Neutrophil (primary cell): ENCODE results near the gene TXNL4A.

Experiments
- H3K27ac ChIP-seq: fragments of 200-600 bp; sonication (generic); 2 replicates; pipeline ENCODE4 v1.5.1; 2016; ENCODE audit warnings: mild to moderate bottlenecking, moderate library complexity
- H3K27me3 ChIP-seq: fragments of 200-600 bp; sonication (generic); 2 replicates; pipeline ENCODE4 v1.6.0; 2016; ENCODE audit warnings: mild to moderate bottlenecking
- H3K36me3 ChIP-seq: fragments of 200-600 bp; sonication (generic); 2 replicates; pipeline ENCODE4 v1.5.1; 2017
- H3K4me1 ChIP-seq, 2 experiments: fragments of 200-600 bp in 1 of 2; sonication (generic) in 1 of 2; 1 replicate in 1 of 2; 2 replicates in 1 of 2; pipeline versions ENCODE4 v1.5.1 to v1.6.1; 2013 to 2016; ENCODE audit warnings: low read depth in 1 of 2, low read length in 1 of 2, mild to moderate bottlenecking in 1 of 2, moderate library complexity in 1 of 2; ENCODE audit not compliant: control insufficient read depth in 1 of 2, insufficient read depth in 1 of 2
- H3K4me3 ChIP-seq, 2 experiments: fragments of 200-600 bp in 1 of 2; sonication (generic) in 1 of 2; 1 replicate in 1 of 2; 2 replicates in 1 of 2; pipeline ENCODE4 v1.5.1; 2013 to 2016; ENCODE audit warnings: low read depth in 1 of 2, low read length in 1 of 2, mild to moderate bottlenecking in 1 of 2, moderate library complexity in 1 of 2
- H3K9me3 ChIP-seq: fragments of 200-600 bp; sonication (generic); 2 replicates; pipeline ENCODE4 v1.5.1; 2016
- TF ChIP-seq, protein P1 (sequence below): fragments of 200-600 bp; sonication (generic); IDR thresholded peaks from 2 replicates; pipeline ENCODE4 v1.5.1; 2016; ENCODE audit warnings: antibody characterized with exemption

Gene TXNL4A

DNA sequence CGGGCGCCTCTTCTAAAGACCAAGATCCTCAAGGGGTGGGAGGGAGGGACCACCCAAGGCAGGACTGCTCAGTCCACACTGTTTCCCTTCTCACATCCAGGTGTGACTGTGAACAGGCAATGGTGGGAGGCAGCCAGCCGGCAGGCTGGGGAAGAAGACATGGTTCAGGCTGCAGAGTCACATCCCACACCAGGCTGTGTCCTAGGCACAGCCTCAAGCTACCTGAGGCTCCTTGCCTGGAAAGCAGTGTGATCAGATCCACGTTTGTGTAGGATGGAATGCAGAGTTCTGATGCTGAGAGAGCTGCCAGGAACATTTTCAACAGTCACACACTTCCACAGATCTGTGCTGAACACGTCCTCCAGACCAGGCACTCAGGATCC lies 53.3 kb downstream of the TXNL4A start:
- H3K27ac ChIP-seq = no peak overlapping the region
- H3K9me3 ChIP-seq = peaks cover 10% of the 10 kb centered on the region
- no peaks in the 10 kb centered on the region for H3K27me3 ChIP-seq
- H3K36me3 ChIP-seq = peaks cover 30% of the 10 kb centered on the region
- TF ChIP-seq, protein P1, sequence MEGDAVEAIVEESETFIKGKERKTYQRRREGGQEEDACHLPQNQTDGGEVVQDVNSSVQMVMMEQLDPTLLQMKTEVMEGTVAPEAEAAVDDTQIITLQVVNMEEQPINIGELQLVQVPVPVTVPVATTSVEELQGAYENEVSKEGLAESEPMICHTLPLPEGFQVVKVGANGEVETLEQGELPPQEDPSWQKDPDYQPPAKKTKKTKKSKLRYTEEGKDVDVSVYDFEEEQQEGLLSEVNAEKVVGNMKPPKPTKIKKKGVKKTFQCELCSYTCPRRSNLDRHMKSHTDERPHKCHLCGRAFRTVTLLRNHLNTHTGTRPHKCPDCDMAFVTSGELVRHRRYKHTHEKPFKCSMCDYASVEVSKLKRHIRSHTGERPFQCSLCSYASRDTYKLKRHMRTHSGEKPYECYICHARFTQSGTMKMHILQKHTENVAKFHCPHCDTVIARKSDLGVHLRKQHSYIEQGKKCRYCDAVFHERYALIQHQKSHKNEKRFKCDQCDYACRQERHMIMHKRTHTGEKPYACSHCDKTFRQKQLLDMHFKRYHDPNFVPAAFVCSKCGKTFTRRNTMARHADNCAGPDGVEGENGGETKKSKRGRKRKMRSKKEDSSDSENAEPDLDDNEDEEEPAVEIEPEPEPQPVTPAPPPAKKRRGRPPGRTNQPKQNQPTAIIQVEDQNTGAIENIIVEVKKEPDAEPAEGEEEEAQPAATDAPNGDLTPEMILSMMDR = no peak
- H3K4me1 ChIP-seq = no peaks in the 10 kb centered on the region
- no peak overlapping the region for H3K4me3 ChIP-seq

DNA sequence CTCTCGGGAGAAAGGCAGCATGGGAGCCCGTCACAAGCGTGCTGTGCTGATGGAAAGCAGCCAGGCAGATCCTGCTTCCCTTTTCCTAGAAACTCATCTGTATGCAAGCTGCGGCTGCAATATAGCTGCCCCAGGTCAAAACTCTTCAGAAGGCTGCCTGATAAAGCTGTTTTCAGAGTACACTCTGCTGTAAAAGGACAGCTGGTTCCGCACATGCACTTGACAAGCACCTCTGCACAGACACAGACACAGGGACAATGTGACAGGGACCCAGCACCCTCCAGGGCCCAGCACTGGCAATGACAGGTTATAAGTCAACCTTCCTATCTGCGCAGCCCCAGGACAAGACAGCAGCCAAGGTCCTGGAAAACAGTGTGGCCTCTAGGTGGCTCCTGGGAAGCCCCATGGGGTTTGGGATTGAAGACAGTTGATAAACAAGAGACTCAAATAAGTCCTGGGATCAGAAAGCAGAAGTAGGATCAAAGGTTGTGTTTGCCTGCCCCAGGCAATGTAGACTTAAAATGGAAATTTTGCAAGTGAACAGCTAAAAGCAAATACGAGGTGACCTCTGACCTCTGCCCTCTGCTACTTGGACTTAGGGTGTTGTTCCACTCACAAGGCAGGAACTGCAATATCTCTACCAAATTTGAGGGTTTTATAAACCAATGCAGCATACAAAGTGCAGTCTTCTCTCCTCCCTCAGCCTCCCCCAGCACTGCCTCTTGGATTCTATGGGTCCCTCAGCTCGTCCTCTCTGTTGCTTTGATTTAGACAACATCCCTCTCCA lies 53.9 kb downstream of the TXNL4A start:
- H3K27me3 ChIP-seq = no peaks in the 10 kb centered on the region
- H3K4me3 ChIP-seq = no peak overlapping the region
- no peaks in the 10 kb centered on the region for H3K4me1 ChIP-seq
- TF ChIP-seq, protein P1 = no peak
- no peak overlapping the region for H3K27ac ChIP-seq
- H3K9me3 ChIP-seq = peaks cover 10% of the 10 kb centered on the region
- H3K36me3 ChIP-seq = peaks cover 24% of the 10 kb centered on the region

DNA sequence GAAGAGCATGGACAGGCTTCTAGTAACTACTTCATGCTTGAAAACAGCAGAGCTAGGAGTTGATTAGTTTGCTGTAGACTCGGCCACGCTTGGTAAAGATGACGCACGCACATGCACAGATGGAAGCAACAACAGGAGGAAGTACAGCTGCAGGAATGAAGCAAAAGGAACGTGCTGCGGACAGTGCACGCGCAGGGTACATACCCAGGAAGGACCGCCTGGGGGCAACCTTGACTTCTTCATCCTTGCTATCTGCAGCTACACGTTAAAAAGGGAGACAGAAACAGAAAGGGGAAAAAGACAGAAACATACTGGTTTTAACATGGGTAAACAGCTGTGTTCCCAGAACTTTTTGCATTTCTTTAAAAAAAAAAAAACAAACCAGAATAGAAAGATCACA lies 54.6 kb downstream of the TXNL4A start:
- no peak overlapping the region for H3K27ac ChIP-seq
- H3K27me3 ChIP-seq = no peaks in the 10 kb centered on the region
- H3K36me3 ChIP-seq = peaks cover 28% of the 10 kb centered on the region
- peaks cover 17% of the 10 kb centered on the region for H3K9me3 ChIP-seq
- H3K4me3 ChIP-seq = no peak overlapping the region
- TF ChIP-seq, protein P1 = no peak
- H3K4me1 ChIP-seq = no peaks in the 10 kb centered on the region

DNA sequence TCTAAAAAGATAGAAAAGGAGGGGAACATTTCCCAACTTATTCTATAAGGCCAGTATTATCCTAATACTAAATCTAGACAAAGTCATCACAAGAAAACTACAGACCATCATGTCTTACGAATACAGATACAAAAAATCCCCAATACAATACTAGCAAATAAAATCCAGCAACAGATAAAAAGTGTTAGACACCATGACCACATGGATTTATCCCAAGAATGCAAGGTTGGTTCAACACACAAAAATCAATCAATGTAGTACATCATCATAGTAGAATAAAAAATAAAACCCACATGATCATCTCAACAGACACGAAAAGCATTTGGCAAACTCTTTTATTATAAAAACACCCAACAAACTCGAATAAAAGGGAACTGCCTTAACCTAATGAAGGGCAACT lies 55.5 kb downstream of the TXNL4A start:
- TF ChIP-seq, protein P1 = no peak
- Histone ChIP-seq H3K36me3 (peaks cover 31% of the 10 kb centered on the region), H3K4me3 (no peak overlapping the region), H3K27me3 (no peaks in the 10 kb centered on the region), H3K27ac (no peak overlapping the region), H3K9me3 (peaks cover 22% of the 10 kb centered on the region), H3K4me1 (no peaks in the 10 kb centered on the region)

DNA sequence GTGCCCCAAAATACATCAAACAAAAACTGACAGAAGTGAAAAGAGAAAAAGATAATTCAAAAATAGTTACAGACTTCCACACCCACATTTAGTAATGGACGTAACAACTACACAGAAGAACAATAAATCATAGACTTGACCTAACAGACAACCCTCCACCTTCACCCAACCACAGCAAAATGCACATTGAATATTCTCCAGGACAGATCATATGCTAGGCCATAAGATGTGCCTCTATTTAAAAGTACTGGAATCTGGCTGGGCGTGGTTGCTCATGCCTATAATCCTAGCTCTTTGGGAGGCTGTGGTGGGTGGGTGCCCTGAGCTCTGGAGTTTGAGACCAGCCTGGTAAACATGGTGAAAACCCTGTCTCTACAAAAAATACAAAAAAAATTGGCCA lies 56.9 kb downstream of the TXNL4A start:
- TF ChIP-seq, protein P1 = no peak
- Histone ChIP-seq H3K9me3 (peaks cover 22% of the 10 kb centered on the region), H3K36me3 (peaks cover 28% of the 10 kb centered on the region), H3K27me3 (no peaks in the 10 kb centered on the region), H3K4me3 (no peak overlapping the region), H3K27ac (no peak overlapping the region), H3K4me1 (no peaks in the 10 kb centered on the region)
